Activated effector memory CD4-positive, alpha-beta T cell treated with Interleukin-2 at 50 U/mL for 16 hours (primary cell): Measurements from ENCODE around the gene CAPN15.

Experiments
- DNase-seq: peaks from one replicate; pipeline ENCODE4 v3.0.0-alpha.2; 2020

Gene CAPN15

GRCh38 chr16:563072-563644 is 35.6 kb downstream of the CAPN15 start:
- no peak for DNase-seq

DNA sequence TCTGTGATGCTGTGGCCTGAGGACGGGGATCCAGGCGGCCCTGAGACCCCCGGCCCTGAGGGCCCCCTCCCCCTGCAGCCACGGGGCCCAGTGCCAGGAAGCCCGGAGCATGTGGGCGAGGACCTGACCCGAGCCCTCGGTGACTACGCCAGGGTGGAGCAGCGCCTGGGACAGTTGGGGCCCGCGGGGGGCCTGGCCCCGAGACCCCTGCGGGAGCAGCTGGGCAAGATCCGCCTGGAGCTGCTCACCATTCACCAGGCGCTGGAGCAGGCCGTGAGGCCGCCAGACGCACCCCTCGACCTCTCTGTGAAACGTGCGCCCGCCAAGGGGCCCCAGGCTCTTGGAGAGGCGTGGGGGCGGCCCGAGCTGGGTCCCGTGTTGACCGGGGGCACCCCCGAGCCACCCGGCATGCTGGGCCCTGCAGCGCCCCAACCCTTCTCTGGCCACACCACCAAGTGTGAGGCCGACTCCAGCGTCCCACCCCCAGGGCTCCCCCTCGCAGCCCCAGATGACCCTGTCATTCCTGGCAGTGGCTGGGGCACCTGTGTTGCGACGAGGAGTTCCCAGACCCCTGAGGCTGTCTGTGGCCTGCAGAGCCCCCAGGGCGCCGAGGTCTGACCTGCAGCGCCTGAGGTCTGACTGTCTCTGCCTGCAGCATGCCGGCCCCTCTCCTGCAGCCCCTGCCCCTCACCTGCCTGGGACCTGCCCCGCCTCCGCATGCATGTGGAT is 37.3 kb downstream of the CAPN15 start:
- no peak for DNase-seq

DNA sequence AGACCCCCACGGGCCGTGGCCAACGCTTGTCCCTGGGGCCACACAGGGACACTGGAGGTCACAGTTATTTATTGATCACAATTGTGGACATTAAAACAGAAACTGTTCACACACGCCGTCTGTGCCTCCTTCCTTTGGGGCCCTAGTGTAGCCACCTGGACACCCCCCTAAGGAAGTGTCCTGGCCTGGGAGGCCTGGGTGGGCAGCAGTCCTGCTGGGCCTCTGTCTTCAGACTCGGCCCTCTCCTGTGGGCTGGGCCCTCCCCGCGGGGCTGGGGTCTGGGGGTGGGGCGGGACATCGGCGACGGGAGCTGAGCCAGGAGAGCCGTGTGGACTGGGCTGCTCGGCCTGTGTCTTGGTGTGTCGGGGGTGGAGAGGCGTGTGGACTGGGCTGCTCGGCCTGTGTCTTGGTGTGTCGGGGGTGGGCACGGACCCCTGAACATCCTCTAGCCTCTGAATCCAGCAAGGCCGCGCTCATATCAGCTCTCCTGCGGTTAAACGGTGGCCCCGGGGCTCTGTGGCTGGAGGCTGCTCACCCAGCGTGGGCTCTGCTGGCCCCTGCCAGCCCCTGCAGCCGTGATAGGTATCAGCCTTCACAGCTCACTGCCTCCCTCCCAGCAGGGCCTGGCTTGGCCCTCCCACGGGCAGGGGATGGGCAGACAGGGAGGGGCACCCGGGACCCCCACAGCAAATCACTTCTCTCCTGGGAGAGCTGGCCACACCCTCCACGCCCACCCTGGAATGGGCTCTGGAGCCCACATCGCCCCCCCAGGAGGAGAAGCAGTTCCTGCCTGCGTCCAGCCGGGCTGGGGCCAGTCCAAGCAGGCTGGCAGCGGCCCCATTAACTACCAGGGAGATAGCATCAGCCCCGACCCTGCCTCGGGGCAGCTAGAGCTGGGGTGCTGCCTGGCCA is 38.2 kb downstream of the CAPN15 start:
- DNase-seq = no peak

DNA sequence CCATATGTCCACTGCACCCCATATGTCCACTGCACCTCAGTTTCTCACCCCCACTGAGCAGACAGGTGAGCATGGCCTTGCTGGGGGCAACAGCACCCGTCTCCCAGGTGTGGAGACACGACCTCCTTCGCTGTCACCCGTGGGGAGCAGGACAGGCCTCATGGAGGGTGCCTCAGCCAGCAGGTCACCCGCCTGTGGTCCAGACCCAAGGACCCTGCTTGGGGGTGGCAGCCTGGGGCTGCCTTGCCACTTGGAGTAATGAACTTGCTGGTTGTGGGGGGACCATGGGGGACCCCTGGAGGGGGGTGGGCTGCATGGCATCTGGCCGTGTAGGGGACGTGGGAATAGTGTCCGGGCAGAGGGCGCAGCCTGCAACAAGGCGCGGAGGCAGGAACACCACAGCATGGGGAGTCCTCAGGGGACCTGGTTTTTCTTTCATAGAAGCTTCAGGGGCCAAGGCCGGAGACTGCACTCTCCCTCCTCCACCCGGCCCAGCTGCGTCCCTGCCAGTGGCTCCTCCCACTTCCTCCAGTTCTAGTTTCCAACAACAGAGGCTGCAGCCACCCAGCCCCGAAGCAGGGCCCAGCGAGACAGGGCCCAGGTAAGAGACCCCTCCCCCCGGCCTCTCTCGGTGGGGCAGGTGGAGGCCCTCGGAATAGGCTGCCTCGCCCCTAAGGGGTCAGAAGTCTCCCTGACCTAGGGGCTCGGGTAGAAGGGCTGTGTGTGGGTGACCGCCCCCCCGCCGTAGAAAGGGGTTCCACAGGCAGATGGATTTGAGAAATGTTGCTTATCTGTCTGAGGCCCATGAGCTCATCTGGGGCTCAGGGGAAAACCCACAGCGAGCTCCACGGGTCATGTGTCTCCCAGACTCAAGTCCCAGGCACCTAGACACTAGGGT is 39.2 kb downstream of the CAPN15 start, which contains the start of gene NHLRC4:
TSS of gene NHLRC4 (plus strand) at position 531 of the 898 bp plus-strand sequence. CDS start 1,043 bp downstream, outside the sequence.
- peak; percentile 49 for DNase-seq

- no peak for DNase-seq
These were observed 40.1 kb downstream of the CAPN15 start for GRCh38 chr16:567373-568256.

DNA sequence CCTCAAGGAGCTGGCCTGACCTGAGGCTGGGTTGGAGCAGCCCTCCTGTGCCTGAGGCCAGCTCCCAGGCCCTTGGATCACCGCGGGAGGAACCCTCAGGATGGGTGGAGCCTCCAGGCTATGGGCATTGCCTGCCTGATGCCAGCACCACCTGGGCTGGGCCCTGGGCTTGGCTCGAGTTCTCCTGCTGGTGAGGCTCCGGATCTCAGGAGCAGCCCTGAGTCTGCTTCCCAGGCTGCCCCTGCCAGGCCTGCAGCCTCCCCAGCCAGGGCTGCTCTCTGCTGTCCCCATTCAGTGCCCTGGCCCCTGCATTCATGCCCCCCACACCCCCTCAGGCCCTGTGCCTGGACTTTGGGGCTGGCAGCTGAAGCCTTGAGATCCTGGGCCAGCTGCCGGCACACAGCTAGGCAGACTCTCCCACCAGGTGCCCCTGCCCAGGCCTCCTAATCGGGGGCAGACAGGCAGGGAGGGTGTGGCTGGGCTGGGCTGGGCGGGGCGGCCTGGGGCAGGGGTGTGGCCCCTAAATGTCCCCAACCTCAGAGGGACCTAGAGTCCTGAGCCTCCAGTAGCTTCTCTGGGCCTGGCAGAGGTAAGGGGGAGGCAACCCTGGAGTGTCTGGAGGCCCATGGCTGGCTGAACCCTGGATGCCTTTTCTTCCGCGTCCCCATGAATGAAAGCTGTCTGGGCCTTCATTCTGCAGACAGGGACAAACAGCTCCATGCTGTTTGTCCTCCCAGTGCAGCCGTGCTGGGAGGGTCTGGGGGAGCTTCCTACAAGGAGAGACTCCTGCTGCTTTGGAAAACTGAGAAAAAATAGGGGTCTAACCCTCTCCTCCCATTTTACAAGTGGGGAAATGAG is 41.1 kb downstream of the CAPN15 start:
- no peak for DNase-seq

- peak; percentile 68 for DNase-seq
These were observed 42.1 kb downstream of the CAPN15 start, which contains the start of gene PIGQ for GRCh38 chr16:569445-570254. TSS of gene PIGQ (plus strand) at chr16:569968. CDS start at chr16:574075, 4,107 bp downstream.

- no peak for DNase-seq
These were observed 45.5 kb downstream of the CAPN15 start for GRCh38 chr16:572865-573650.

DNA sequence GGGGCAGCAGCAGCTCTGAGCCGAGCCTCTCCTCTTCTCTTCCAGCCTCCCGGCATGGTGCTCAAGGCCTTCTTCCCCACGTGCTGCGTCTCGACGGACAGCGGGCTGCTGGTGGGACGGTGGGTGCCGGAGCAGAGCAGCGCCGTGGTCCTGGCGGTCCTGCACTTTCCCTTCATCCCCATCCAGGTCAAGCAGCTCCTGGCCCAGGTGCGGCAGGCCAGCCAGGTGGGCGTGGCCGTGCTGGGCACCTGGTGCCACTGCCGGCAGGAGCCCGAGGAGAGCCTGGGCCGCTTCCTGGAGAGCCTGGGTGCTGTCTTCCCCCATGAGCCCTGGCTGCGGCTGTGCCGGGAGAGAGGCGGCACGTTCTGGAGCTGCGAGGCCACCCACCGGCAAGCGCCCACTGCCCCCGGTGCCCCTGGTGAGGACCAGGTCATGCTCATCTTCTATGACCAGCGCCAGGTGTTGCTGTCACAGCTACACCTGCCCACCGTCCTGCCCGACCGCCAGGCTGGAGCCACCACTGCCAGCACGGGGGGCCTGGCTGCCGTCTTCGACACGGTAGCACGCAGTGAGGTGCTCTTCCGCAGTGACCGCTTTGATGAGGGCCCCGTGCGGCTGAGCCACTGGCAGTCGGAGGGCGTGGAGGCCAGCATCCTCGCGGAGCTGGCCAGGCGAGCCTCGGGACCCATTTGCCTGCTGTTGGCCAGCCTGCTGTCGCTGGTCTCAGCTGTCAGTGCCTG is 46.7 kb downstream of the CAPN15 start:
- DNase-seq = no peak

DNA sequence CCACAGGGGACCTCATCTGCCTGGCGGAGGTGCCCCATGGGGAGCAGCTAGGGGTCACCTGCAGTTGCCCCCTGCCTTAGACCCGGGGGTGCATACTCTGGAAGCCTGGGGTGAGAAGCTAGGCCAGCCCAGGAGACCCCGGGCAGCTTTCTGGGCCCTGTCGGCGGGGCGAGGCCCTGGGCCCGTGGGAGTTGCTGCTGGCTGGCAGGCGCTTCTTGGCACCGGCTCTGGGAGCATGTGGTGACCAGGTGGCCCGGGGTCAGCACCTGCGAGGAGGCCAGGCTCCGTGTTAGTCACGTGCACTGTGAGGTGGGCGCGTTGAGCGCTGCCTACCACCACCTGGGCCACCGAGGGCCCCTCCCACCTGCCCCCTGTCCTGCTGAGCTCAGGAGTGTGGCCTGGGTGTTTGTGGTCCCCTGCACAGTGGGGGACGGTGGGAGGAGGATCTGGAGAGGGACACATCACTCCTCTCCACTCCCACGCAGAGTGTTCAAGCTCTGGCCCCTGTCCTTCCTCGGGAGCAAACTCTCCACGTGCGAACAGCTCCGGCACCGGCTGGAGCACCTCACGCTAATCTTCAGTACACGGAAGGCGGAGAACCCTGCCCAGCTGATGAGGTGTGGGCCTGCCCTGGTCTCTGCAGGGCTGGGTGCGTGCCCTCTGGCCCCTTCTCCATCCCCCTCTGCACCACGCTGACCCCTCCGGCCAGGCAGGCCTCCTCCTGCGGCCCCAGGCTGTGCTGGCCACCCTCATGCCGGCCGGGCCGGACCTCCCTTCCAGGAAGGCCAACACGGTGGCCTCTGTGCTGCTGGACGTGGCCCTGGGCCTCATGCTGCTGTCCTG is 48.1 kb downstream of the CAPN15 start:
- DNase-seq = no peak

DNA sequence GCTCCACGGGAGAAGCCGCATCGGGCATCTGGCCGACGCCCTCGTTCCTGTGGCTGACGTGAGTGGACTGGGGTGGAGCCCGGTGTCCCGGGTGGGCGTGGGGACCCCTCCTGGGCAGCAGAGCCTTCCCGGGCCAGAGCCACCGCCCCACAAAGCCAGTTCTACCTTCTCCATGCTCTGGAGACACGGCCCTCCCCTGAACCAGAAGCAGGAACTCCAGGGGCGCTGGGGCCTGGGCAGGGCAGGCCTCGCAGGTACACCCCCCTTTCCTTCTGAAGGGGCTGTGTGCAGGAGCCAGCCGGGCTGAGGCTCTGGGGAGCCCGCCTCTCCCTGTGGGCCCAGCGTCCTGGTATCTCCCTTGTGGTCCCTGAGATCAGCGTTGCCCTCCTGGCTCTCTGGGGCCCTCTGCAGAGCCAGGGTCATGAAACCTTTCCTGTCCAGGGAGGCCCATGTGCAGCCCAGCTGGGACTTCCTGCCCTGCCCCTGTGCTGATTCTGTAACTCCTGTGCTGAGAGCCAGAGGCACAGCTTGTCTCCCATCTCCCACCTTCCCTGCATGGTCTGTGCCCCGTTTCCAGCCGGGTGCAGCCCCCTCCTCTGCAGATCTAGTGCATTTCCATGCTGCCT is 48.8 kb downstream of the CAPN15 start:
- DNase-seq = no peak

DNA sequence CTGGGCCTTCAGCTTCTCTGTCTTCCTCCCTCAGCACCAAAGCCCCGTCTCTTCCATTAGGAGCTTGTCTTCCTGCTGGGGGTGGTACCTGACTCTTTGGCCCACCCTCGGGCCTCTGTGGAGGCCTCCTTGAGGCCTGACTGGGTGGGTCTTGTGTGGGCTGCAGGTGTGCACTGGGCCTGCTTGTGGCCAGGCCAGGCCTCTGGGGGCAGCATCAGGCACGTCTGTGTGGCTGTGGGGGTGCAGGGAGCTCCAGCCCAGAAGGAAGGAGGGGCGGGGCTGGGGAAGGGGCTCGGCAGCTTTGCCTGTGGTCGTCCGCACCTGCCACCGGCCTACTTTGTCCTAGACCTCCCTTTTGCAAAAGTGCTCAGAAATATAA is 49.3 kb downstream of the CAPN15 start:
- no peak for DNase-seq

GRCh38 chr16:577796-578195 is 50.3 kb downstream of the CAPN15 start:
- DNase-seq = no peak

GRCh38 chr16:578232-578869 is 50.8 kb downstream of the CAPN15 start:
- DNase-seq = no peak

DNA sequence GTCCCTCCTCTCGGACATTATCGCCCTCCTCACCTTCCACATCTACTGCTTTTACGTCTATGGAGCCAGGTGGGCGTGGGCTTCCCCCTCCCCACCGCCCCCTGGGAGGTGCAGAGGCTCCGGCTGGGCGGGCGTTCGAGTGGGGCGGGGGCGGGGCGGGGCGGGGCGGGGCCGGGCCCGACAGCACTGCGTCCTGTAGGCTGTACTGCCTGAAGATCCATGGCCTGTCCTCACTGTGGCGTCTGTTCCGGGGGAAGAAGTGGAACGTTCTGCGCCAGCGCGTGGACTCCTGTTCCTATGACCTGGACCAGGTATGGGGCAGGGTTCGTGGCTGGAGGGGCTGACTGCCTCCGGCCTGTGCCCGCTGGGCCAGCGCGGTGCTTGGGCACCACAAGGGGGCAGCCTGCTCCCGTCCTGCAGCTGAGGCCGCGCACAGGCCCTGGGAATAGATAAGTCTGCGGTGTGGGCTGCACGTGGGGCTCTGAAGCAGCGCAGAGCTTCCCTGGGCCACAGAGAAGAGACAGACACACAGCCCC is 51.4 kb downstream of the CAPN15 start:
- peak; percentile 53 for DNase-seq
